ENCODE data around the gene ABCB7.

The ABCB7 gene

GRCh38 chrX:75155447-75155826 lies 646 bp downstream of the ABCB7 start:
- ChIA-PET POLR2A (no interaction called here), CTCF (no interaction called here)
- TF ChIP-seq ZNF580 (tag by site-specific recombination; IDR thresholded peaks at IDR 0.05) (no peak), KLF9 (tag by site-specific recombination; IDR thresholded peaks at IDR 0.05; ENCODE audit: low read depth) (no peak), ZBTB7A (tag by site-specific recombination; IDR thresholded peaks at IDR 0.05; ENCODE audit: low read depth) (no peak), ZNF791 (tag by site-specific recombination; IDR thresholded peaks at IDR 0.05) (no peak), ZNF76 (tag by site-specific recombination; IDR thresholded peaks at IDR 0.05; ENCODE audit: borderline replicate concordance, low read depth) (no peak), ZNF366 (tag by site-specific recombination; conservative IDR thresholded peaks at IDR 0.05) (no peak), TRIM28 (IDR thresholded peaks at IDR 0.05; ENCODE audit: borderline replicate concordance, low read length) (no peak), SALL2 (tag by site-specific recombination; IDR thresholded peaks at IDR 0.05; ENCODE audit: borderline replicate concordance) (no peak), PATZ1 (tag by site-specific recombination; IDR thresholded peaks at IDR 0.05) (no peak), BCL11A (tag by site-specific recombination; IDR thresholded peaks at IDR 0.05; ENCODE audit: low read depth) (no peak), ZNF248 (tag by site-specific recombination; IDR thresholded peaks at IDR 0.05) (no peak), ZNF148 (tag by site-specific recombination; IDR thresholded peaks at IDR 0.05; ENCODE audit: borderline replicate concordance) (no peak), SP2 (tag by site-specific recombination; IDR thresholded peaks at IDR 0.05) (no peak), ZNF16 (tag by site-specific recombination; IDR thresholded peaks at IDR 0.05; ENCODE audit: low read depth) (no peak), ZNF837 (tag by site-specific recombination; IDR thresholded peaks at IDR 0.05) (no peak), ZNF549 (tag by site-specific recombination; IDR thresholded peaks at IDR 0.05) (no peak), ZNF10 (tag by site-specific recombination; IDR thresholded peaks at IDR 0.05) (no peak), TCF7L2 (IDR thresholded peaks at IDR 0.05; ENCODE audit: borderline replicate concordance, low read depth, low read length) (no peak)
- Histone ChIP-seq H3K9me3 (ENCODE audit: control insufficient read depth, insufficient read depth, low read depth, low read length) (no peaks in the 10 kb centered on the region), H3K27ac (ENCODE audit: extremely low read depth, low read depth, low read length) (peak overlapping the region; percentile 88; the same call in 1 of the 2 replicates), H3K4me1 (ENCODE audit: control insufficient read depth, insufficient read depth, low read length) (peaks cover 2% of the 10 kb centered on the region; the same call in 1 of the 2 replicates), H3K4me3 (ENCODE audit: low read depth, low read length) (peak overlapping the region; percentile 78), H3K36me3 (ENCODE audit: control insufficient read depth in 2 of 2, insufficient read depth in 1 of 2, low read length in 2 of 2) (no peaks in the 10 kb centered on the region)

GRCh38 chrX:75154871-75155270 lies 1.2 kb downstream of the ABCB7 start:
- no peaks in the 10 kb centered on the region for H3K36me3 ChIP-seq (ENCODE audit: control insufficient read depth in 2 of 2, insufficient read depth in 1 of 2, low read length in 2 of 2)

More at GRCh38 chrX:75154871-75155270, 1.2 kb downstream of the ABCB7 start:
- Histone ChIP-seq H3K27ac (ENCODE audit: extremely low read depth, low read depth, low read length) (no peak overlapping the region), H3K4me1 (ENCODE audit: control insufficient read depth, insufficient read depth, low read length) (peaks cover 2% of the 10 kb centered on the region; the same call in 1 of the 2 replicates), H3K4me3 (ENCODE audit: low read depth, low read length) (peak overlapping the region; percentile 78; the same call in 1 of the 2 replicates), H3K9me3 (ENCODE audit: control insufficient read depth, insufficient read depth, low read depth, low read length) (no peaks in the 10 kb centered on the region)
- CTCF ChIA-PET: no interaction called here
- no peak for TF ChIP-seq ZBTB8A (tag by site-specific recombination; IDR thresholded peaks at IDR 0.05)
- no peak for TF ChIP-seq ZSCAN16 (tag by site-specific recombination; IDR thresholded peaks at IDR 0.05)
- TF ChIP-seq ZNF423 (tag by site-specific recombination; IDR thresholded peaks at IDR 0.05): no peak
- TF ChIP-seq ZNF639 (tag by site-specific recombination; IDR thresholded peaks at IDR 0.05): no peak
- no peak for TF ChIP-seq ZBTB1 (tag by site-specific recombination; IDR thresholded peaks at IDR 0.05)
- no peak for TF ChIP-seq BCL11A (tag by site-specific recombination; IDR thresholded peaks at IDR 0.05; ENCODE audit: low read depth)
- POLR2A ChIA-PET: no interaction called here
